Measurements from ENCODE around the gene UBE2J2. TPM values are rescaled to one million over a fixed set of nuclear protein-coding genes. Genes with fewer than 3 reads are reported as not detected.

UBE2J2 gene
- total and polyA plus RNA-seq, 2 of the 13 experiments (the other 11 are each of a cell fraction or from before 2014, with no cell fraction given) = 25.4 to 29.4 TPM

GRCh38 chr1:1285611-1286311 is 12.1 kb upstream of the UBE2J2 start (continued):
- no peak for TF ChIP-seq SAFB2 (CRISPR knock-in tag; IDR thresholded peaks at IDR 0.05; ENCODE audit: borderline replicate concordance, low read depth)
- peak; percentile 60; the same call in 1 of the 2 replicates for TF ChIP-seq HNRNPL (IDR thresholded peaks at IDR 0.05; ENCODE audit: low read depth, low read length)
- TF ChIP-seq ZNF788 (CRISPR knock-in tag; IDR thresholded peaks at IDR 0.05; ENCODE audit: borderline replicate concordance) = 0 out of 2 replicates have a peak, but pooled peaks have one; percentile 6
- TF ChIP-seq DPF2 (CRISPR knock-in tag; IDR thresholded peaks at IDR 0.05; ENCODE audit: borderline replicate concordance, low read depth) = no peak
- 0 out of 2 replicates have a peak, but pooled peaks have one; percentile 11 for TF ChIP-seq PHF8 (CRISPR knock-in tag; IDR thresholded peaks at IDR 0.05)
- TF ChIP-seq THRA (CRISPR knock-in tag; IDR thresholded peaks at IDR 0.05; ENCODE audit: borderline replicate concordance) = no peak
- TF ChIP-seq PAWR (CRISPR knock-in tag; IDR thresholded peaks at IDR 0.05; ENCODE audit: borderline replicate concordance) = no peak
- no peak for TF ChIP-seq TRIM24 (CRISPR knock-in tag; IDR thresholded peaks at IDR 0.05)
- TF ChIP-seq CENPT (CRISPR knock-in tag; IDR thresholded peaks at IDR 0.05; ENCODE audit: low read depth) = peak; percentile 34; the same call in 1 of the 2 replicates
- 0 out of 2 replicates have a peak, but pooled peaks have one; percentile 1 for TF ChIP-seq SAP130 (CRISPR knock-in tag; IDR thresholded peaks at IDR 0.05; ENCODE audit: low read depth)
- peak; percentile 38; the same call in 1 of the 2 replicates for TF ChIP-seq ZBTB38 (CRISPR knock-in tag; IDR thresholded peaks at IDR 0.05)
- TF ChIP-seq ZBTB7A (CRISPR knock-in tag; IDR thresholded peaks at IDR 0.05) = no peak

All from HepG2 (cell line).